GM18517 (cell line): ENCODE results near the gene TMEM267.
"Not testable (repeated sequence)": the region's sequence is repeated elsewhere in the genome, so short reads cannot be mapped to it uniquely, and the experiment has no call there.

Experiments used
- ATAC-seq: cut with Tn5 transposase; IDR thresholded peaks from one replicate; pipeline ENCODE4 v1.9.1; 2021; ENCODE audit warnings: mild to moderate bottlenecking, moderate library complexity; ENCODE audit not compliant: unreplicated experiment

Gene TMEM267

GRCh38 chr5:43461066-43461465, 22.6 kb downstream of the TMEM267 start:
- no peak for ATAC-seq

DNA sequence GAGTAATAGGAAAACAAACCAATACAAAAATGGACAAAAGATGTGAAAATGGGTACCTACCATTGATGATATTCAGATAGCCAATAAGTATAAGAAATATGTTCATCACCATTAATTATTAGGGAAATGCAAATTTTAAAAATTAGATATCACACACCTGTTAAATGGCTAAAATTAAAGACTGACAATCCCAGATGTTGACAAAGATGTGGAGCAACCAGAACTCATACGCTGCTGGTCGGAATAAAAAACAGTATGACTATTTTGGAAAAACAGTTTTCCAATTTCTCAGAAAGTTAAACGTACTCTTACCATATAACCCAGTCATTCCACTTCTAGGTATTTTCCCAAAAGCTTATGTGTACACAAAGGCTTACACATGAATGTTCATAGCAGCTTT, 27.1 kb downstream of the TMEM267 start:
- no peak for ATAC-seq

DNA sequence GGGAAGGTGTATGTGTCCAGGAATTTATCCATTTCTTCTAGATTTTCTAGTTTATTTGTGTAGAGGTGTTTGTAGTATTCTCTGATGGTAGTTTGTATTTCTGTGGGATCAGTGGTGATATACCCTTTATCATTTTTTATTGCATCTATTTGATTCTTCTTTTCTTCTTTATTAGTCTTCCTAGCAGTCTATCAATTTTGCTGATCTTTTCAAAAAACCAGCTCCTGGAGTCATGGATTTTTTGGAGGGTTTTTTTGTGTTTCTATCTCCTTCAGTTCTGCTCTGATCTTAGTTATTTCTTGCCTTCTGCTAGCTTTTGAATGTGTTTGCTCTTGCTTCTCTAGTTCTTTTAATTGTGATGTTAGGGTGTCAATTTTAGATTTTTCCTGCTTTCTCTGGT, 42.1 kb downstream of the TMEM267 start:
- not testable (repeated sequence) for ATAC-seq

GRCh38 chr5:43437062-43437660, 46.5 kb downstream of the TMEM267 start:
- no peak for ATAC-seq

DNA sequence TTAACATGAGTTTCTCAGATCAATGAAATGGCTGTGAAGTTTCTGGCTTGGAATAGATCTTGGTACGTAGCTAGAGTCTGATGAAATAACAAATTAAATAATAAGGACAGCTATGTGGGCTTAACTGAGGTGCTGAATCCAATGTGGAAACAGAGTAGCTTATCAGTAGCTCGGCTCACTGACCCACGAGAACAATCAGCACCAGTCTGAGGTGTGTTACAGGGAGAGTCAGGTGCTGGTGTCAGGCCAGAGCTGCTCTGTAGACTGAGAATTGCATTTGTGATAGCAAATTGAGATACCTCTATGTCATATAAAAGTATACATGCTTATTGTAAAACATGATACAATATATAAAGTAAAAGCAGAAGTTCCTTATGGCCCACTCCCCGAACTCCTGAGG, 50.3 kb downstream of the TMEM267 start:
- ATAC-seq, result no peak

GRCh38 chr5:43432486-43433375, 50.9 kb downstream of the TMEM267 start:
- ATAC-seq, result no peak

GRCh38 chr5:43429706-43430105, 54.0 kb downstream of the TMEM267 start:
- no peak for ATAC-seq

GRCh38 chr5:43429016-43429415, 54.6 kb downstream of the TMEM267 start:
- ATAC-seq, result no peak

DNA sequence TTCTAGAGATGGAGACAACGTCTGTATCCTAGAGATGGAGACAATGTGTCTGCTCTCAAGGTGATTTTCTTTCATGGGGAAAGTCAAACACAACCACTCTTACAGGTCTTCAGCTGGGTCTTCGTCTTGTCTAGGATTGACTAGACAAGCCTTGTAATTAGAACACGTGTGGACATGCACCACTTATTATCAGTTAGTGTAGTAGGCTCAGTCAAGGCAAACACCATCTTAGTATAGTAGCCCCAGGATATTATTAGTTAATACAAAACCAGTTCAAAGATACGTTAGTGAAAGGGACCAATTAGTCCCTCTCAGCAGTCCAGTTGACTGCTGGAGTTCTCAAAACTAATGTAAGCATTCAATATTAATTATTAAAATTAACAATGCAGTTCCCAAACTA, 56.4 kb downstream of the TMEM267 start:
- ATAC-seq, result no peak

- no peak for ATAC-seq
Observed at GRCh38 chr5:43425983-43426382, 57.7 kb downstream of the TMEM267 start.

DNA sequence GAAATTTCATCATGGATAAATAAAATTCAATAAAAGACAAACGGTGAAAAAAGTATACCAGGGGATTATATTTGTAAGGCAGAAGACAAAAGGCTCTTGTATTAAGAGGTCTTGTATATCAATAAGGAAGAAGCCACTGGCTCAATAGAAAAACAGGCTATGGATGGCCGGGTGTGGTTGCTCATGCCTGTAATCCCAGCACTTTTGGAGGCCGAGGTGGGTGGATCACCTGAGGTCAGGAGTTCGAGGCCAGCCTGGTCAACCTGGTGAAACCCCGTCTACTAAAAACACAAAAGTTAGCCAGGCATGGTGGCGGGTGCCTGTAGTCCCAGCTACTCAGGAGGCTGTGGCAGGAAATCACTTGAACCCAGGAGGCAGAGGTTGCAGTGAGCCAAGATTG, 60.6 kb downstream of the TMEM267 start:
- not testable (repeated sequence) for ATAC-seq

GRCh38 chr5:43422143-43422542, 61.5 kb downstream of the TMEM267 start:
- ATAC-seq, result no peak

DNA sequence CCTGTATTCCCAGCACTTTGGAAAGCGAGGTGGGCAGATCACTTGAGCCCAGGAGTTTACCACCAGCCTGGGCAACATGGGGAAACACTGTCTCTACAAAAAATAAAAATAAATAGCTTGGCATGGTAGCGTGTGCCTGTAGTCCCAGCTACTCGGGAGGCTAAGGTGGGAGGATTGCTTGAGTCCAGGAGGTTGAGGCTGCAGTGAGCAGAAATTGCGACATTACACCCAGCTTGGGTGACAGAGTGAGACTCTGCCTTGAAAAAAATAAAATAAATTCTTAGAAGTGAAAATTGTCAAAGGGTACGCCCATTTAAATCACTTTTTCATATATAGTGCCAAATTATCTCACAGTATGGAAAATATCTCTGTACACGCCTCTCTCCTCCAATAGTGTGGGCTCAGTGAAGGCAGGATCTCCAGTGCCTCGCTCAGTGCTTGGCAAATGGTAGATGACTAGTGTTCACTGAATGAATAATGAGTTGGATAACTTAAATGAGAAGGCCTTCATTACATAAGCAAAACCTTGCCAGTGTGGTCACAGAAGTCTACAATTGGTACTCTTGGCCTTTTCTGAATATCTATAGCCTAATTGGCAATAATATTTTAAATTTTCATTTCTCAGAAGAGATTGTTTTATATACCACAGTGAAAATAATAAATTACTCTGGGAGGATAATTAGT, 62.1 kb downstream of the TMEM267 start:
- no peak for ATAC-seq

GRCh38 chr5:43420241-43420640, 63.4 kb downstream of the TMEM267 start:
- ATAC-seq, result no peak

DNA sequence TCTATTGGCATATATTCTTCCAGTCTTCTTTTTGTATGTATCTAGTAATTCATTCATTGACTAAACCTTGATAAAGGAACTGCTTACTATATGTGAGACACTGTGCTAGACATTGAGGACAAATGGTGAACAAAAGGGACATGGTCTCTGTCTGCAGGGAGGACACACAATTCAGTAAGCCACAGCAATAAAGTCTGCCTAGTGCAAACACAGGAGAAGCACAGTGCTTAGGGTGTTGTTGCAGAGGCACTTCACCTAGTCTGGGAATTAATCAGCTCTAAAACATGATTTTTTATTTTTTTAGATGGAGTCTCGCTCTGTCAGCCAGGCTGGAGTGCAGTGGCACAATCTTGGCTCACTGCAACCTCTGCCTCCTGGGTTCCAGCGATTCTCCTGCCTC, 65.1 kb downstream of the TMEM267 start:
- ATAC-seq, result no peak

DNA sequence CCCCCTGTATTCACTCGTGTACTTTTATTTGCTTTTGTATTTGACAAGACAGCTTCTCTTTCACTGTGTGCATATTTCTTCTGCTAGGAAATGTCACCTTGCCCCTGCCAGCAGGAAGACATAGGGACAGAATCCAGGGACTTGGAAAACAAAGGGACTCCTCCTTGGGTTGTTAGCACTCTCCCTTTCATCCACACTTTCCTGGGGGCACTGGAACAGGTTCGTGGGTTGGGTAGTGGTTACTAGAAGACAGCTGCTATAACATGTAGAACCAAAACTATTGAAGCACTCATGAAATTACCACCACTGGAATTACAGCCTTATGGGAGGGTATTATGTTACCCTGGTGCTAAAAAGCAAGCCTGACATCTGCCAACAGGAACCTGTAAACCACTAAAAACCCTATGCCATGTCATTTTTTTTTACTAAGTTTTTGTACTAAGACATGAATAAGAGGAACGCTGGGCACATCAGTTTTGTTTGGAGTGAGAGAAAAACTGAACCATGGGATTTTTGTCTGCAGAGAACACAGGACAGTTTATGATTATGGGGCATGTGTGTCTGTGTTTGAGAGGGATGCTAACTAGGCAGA, 66.8 kb downstream of the TMEM267 start:
- ATAC-seq, result no peak

DNA sequence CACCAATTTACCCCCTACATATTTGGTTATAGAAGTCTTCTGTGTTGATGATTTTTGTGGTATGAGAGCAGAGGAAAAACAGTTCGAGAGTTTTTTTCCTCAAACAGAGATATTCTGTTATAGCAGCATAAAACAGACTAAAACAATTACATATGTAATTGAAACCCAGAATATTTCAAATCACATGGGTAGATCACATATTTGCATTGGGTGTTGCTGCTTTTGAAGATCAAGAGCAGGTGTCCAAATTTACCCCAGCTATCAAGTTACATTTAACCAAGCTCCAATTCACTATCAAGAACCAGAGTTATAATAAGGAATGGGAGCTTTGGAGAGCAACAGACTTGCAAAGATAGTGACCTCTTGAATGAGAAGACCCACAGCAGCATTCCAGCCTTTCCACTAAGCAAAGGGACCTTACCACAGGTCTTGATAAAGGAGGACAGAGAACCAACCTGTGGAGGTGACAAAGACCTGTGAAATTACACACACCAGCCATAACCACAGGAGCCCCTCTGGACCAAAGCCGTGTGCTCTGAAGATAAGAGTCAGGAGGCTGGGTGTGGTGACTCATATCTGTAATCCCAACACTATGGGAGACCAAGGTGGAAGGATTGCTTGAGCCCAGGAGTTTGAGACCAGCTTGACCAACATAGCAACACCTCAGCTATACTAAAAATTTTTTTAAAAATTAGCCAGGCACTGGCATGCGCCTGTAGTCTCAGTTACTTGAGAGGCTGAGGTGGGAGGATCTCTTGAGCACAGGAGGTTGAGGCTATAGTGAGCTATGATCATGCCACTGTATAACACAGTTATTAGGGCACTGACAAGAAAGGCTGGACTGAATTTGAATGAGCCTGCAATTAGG, 67.5 kb downstream of the TMEM267 start:
- ATAC-seq, result no peak

- no peak for ATAC-seq
Observed at GRCh38 chr5:43413966-43414365, 69.7 kb downstream of the TMEM267 start.

DNA sequence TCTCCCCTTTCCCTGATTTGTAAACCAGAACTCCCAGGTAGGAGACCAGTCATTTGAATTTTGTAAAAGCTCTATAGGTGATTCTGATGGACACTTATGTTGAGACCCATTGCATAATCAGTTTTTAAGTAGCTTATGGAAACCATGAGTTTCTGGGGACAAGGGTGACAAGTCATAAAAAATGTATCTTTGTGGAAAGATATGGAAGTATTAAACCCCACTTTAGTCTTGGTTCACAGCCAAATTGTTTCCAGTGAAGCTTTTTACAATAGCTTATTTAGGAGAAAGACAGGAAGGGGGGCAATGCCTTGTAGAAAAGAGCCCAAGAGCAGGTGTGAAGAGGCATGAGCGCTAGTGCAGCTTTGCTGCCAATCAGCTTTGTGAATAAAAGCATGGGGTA, 71.0 kb downstream of the TMEM267 start:
- ATAC-seq, result no peak

- no peak for ATAC-seq
Observed at GRCh38 chr5:43412156-43412555, 71.5 kb downstream of the TMEM267 start, which contains the start of gene CCL28. CCL28 (minus strand) TSS chr5:43412391; CDS start chr5:43412316, 75 bp downstream.
